ENCODE results near the gene PJA1.

PJA1 gene, protein sequence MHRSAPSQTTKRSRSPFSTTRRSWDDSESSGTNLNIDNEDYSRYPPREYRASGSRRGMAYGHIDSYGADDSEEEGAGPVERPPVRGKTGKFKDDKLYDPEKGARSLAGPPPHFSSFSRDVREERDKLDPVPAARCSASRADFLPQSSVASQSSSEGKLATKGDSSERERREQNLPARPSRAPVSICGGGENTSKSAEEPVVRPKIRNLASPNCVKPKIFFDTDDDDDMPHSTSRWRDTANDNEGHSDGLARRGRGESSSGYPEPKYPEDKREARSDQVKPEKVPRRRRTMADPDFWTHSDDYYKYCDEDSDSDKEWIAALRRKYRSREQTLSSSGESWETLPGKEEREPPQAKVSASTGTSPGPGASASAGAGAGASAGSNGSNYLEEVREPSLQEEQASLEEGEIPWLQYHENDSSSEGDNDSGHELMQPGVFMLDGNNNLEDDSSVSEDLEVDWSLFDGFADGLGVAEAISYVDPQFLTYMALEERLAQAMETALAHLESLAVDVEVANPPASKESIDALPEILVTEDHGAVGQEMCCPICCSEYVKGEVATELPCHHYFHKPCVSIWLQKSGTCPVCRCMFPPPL

DNA sequence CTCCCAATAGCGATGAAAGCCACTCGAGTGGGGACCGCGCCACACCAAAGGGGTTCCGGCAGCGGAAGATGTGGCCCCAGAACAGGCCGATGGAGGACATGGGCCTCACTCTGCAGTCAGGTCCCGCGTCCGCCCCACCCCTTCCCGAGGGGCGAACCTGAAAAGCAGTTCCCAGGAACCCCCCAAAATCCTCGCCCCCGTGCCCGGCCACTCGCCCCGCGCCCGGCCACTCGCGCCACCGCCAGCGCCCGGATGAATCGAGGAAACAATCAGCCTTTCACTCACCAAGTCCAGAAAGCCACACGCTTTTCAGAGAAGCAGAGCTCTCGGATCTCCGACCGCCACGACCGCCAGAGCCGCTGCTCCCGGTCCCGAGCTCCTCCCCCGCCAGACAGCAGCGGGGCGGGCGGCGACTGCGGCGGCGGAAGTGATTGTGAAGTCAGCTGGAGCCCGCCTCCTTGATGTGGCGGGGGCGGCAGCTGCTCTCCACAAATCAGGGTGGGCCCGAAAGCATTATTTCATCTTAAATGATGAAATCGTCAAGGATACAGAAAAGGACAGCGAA is at the start of gene PJA1:
Gene PJA1, minus strand, starts transcription at position 367 of the 565 bp plus-strand sequence. CDS start 2,380 bp downstream, outside the sequence.
- H3K4me3 ChIP-seq (ENCODE audit: low read depth, low read length) = peak within 1 kb of the TSS; percentile 75
- DNase-seq (ENCODE audit: low read depth) = peak; percentile 31

- no peak for DNase-seq (ENCODE audit: low read depth)
Observed at GRCh38 chrX:69214463-69214862, 49.2 kb upstream of the PJA1 start.

GRCh38 chrX:69211701-69212100 is 46.4 kb upstream of the PJA1 start:
- no peak for DNase-seq (ENCODE audit: low read depth)
- H3K4me3 ChIP-seq (ENCODE audit: low read depth, low read length) = no peak overlapping the region

More at GRCh38 chrX:69214463-69214862, 49.2 kb upstream of the PJA1 start:
- no peak overlapping the region for H3K4me3 ChIP-seq (ENCODE audit: low read depth, low read length)

DNA sequence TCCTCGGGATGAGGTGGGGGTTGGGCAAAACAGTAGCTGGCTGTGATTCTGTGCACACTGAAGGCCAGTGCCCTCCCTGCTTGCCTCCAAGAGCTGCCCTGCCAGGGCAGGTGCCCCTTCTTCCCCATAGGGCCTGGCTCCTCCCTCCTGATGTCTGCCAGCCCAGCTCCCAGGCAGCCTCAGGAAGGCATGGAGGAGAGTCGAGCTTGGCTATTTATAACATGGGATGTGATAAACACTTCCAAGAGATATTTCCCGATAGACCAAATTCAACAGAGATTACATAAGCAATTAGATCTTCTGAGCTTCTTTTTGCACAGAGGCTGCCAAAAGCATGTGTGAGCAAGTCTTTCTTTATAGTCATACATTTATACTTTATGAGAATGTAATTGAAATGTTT is 45.3 kb upstream of the PJA1 start:
- no peak for DNase-seq (ENCODE audit: low read depth)
- no peak overlapping the region for H3K4me3 ChIP-seq (ENCODE audit: low read depth, low read length)

DNA sequence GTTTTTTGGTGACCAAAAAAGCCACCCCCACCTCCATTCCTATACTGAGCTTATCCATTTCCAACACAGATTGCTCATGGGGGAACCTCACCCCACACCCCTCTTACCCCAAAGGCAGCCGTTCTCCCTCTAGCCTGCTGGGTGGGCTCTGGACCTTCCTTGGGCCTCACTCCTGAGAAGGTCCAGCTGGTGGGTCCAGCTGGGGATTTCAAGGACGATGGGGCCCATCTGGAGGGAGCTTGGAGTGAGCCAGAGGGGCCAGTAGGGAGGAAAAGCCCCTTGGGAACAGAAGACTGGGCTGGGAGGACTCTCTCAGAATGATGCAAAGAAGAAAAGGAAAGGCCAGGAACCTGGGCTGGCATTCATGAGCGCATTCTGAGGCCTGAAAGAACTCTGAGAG is 42.0 kb upstream of the PJA1 start:
- no peak for DNase-seq (ENCODE audit: low read depth)
- no peak overlapping the region for H3K4me3 ChIP-seq (ENCODE audit: low read depth, low read length)

DNA sequence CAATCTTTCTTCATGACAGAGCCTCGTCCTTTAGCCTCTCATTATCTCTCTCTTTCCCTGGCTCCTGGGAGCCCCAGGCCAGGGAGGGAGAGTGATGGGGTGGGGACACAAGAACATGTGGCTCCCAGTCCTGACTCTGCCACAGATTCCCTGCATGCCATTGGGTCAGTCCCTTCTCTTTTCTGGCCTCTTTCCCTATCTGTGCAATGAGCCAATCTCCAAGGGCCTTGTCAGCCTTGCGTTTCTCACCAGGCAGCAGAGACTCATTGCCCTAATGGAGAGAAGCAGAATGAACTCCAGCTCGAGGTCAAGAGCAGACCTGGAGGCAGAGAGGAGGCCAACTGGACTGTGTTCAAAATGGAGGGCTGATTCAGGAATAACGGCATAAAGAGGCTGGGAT is 38.4 kb upstream of the PJA1 start:
- DNase-seq (ENCODE audit: low read depth) = no peak
- H3K4me3 ChIP-seq (ENCODE audit: low read depth, low read length) = no peak overlapping the region

- DNase-seq (ENCODE audit: low read depth) = no peak
- H3K4me3 ChIP-seq (ENCODE audit: low read depth, low read length) = no peak overlapping the region
Observed at GRCh38 chrX:69197690-69198089, 32.4 kb upstream of the PJA1 start.

DNA sequence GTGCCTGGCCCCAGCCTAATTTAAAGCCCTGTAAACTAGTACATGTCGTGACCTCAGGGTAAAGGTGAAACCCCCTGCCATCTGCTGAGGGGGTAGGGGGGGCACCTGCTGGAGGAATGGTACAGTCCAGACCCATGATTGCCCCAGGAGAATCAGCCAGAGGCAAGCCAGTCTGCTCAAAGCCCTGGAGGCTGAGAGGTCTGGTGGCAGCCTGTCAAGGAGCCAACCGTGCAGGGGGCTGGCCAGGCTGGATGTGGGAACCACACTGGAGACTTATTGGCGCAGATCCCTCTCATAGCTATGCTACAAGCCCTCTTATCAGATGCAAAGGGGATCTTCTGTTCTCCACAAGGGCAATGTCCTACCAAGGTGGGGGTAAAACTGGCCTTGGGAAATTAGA is 31.4 kb upstream of the PJA1 start:
- H3K4me3 ChIP-seq (ENCODE audit: low read depth, low read length) = no peak overlapping the region
- DNase-seq (ENCODE audit: low read depth) = no peak

- H3K4me3 ChIP-seq (ENCODE audit: low read depth, low read length) = no peak overlapping the region
- DNase-seq (ENCODE audit: low read depth) = no peak
Observed at GRCh38 chrX:69195810-69196209, 30.6 kb upstream of the PJA1 start.

GRCh38 chrX:69195192-69195591 is 29.9 kb upstream of the PJA1 start:
- DNase-seq (ENCODE audit: low read depth) = no peak
- no peak overlapping the region for H3K4me3 ChIP-seq (ENCODE audit: low read depth, low read length)

DNA sequence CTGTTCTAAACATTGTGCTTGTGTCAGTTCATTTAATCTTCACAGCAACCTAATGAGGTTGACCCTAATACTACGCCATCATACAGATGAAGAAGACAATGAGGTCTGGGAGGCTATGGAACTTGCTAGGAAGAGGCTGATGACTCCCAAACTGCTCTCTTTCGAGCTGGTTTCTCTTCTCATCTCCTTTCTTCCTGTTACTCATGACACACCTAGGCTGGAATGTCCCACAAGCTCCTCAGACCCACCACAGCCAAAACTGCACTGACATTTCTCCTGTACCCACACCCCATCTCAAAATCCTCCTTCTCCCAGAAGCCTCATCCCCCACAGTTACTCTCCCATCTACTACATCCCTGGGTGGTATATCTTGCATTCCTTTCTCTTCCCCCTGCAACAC is 27.4 kb upstream of the PJA1 start:
- DNase-seq (ENCODE audit: low read depth) = no peak
- no peak overlapping the region for H3K4me3 ChIP-seq (ENCODE audit: low read depth, low read length)

DNA sequence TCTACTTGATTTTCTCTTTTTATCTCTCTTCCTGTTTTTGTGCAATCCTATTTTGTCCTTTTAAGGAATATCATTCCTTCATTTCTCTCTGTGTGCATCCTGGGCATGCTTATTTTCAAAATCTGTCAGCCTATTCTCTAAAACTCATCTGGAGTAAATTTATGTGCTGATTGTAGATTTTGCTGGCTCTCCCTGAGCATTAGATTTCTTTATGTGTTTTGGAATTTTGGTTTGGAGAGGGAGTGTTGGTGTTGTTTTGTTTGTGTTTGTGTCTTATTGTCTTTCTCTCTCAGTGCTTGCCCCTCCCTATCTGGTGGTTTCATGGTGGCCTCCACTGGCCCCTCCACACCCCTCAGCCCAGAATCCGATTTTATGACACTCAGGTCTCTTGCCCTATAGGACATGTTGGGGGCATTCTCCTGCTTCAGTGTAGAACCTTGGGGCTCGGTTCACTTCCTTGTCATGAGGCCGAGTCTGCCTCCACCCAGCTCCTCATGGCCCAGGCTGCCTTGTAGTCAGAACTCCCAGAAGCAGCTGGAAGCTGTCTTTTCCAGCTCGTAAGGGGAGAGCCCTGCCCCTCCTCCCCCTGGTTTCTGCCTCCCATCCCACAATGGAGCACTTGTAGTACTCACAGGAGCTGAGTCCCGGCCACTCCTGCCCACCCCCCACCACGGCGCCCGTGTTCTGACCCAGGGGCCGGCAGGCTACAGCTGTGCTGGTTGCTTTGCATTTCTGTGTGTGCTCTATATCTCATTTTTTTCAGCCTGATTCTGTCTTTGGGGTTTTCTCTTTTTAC is 24.5 kb upstream of the PJA1 start:
- no peak for DNase-seq (ENCODE audit: low read depth)
- H3K4me3 ChIP-seq (ENCODE audit: low read depth, low read length) = no peak overlapping the region

DNA sequence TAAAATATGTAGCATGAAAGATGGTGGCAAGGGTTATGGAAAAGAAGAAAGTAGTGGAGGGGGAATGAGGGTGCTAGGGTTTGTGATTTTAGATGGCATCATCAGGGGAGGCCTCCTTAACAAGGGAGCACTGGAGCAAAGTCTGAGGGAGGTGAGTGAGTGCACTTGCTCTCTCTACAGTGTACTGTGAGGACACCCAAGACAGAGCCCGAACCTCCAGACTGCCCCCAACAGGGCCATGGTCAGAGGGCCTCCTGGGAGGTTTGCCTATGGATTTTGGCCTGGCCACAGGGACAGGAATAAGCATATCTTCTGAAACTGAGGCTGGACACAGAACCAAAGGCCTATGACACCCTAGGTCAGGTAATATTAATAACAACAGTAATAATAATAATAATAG is 21.4 kb upstream of the PJA1 start:
- no peak overlapping the region for H3K4me3 ChIP-seq (ENCODE audit: low read depth, low read length)
- DNase-seq (ENCODE audit: low read depth) = no peak

DNA sequence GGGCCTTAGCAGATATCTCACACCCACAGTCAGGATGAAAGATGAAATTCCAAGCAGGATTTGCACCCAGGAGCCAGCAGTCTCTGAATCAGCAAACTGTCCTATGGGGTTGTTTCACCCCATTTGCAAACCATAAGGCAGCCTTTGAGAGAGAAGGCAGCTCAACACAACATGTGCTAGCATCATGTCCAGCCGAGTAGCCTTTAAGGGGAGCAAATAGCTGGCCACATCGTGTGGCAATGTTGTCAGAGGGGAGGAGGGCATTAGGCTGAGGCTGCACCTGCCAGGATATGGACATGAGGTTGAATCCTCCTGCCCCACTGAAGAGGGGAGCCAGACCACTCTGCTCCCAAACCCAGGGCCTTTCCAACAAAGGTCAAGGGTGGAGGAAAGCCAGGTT is 20.6 kb upstream of the PJA1 start:
- H3K4me3 ChIP-seq (ENCODE audit: low read depth, low read length) = no peak overlapping the region
- DNase-seq (ENCODE audit: low read depth) = no peak

- H3K4me3 ChIP-seq (ENCODE audit: low read depth, low read length) = no peak overlapping the region
- no peak for DNase-seq (ENCODE audit: low read depth)
Observed at GRCh38 chrX:69185141-69185540, 19.9 kb upstream of the PJA1 start.

GRCh38 chrX:69182818-69183380 is 17.6 kb upstream of the PJA1 start:
- DNase-seq (ENCODE audit: low read depth) = no peak
- H3K4me3 ChIP-seq (ENCODE audit: low read depth, low read length) = no peak overlapping the region

- H3K4me3 ChIP-seq (ENCODE audit: low read depth, low read length) = no peak overlapping the region
Observed at GRCh38 chrX:69179380-69179911, 14.2 kb upstream of the PJA1 start.

DNA sequence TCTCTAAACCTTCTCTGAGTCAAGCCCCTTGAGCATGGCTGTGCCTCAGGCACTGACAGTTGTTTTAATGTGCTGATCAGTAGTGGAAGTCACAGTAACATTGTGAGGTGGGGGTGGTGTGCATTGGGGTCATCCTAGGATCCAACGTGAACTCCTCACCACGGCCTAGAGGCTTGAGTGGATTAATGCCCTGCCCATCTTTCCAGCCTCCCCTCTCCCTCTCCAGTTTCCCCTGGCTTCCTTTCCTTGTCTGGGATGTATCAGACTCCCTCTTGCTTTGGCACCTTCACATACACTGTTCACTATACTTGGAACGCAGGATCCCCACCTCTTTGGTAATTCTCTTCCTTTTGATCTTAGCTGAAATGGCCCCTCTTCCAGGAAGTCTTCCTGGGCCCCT is 13.3 kb upstream of the PJA1 start:
- no peak overlapping the region for H3K4me3 ChIP-seq (ENCODE audit: low read depth, low read length)
- DNase-seq (ENCODE audit: low read depth) = no peak

More at GRCh38 chrX:69179380-69179911, 14.2 kb upstream of the PJA1 start:
- no peak for DNase-seq (ENCODE audit: low read depth)

DNA sequence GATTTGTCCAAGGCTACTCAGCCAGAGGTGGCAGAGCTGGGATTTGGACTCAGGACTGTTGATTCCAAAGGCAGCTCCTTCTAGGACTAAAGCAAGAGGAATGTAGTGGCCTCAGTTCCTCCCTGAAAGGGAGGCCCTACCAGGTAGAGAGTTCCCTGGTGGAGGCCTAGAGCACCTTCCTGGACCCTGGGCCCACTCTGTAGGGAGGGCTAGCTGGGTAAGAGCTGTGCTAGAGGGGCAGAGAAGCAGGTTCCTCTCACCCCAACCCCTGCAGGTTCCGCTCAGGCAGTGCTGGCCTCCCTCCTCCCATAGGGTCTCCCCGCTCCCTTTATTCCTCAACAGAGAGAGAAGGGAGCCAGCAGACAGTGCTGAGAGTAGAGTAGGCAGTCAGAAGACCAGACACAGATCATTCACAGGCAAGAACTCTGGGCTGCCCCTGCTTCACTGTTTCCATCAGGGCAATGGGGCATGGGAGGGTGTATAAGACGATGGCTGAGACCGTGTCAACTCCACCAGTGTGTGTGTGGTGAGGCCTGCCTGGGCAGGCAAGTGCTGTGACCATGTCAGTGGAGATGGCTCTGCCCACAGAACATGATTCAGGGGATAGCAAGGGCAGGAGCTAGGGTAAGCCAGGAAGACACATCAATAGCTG is 12.4 kb upstream of the PJA1 start:
- H3K4me3 ChIP-seq (ENCODE audit: low read depth, low read length) = no peak overlapping the region
- no peak for DNase-seq (ENCODE audit: low read depth)
